ENCODE measurements around the gene RGL1. TPM values are rescaled to one million over a fixed set of nuclear protein-coding genes. Genes with fewer than 3 reads are reported as not detected.

Gene RGL1
- total RNA-seq, 1 experiment from 2014 or later: 1.3 TPM

- TF ChIP-seq ZNF274 (IDR thresholded peaks at IDR 0.05; ENCODE audit: low read depth, low read length): no peak
These were observed 128.7 kb downstream of the RGL1 start (continued) for GRCh38 chr1:183933528-183934179.

GRCh38 chr1:183934314-183934713, 129.4 kb downstream of the RGL1 start:
- no peak overlapping the region for H2AFZ ChIP-seq (ENCODE audit: low read depth, low read length, poor library complexity, severe bottlenecking)
- H3K9me2 ChIP-seq (ENCODE audit: insufficient read depth): no peaks in the 10 kb centered on the region
- H4K20me1 ChIP-seq (ENCODE audit: insufficient read depth): no peaks in the 10 kb centered on the region
- H3K27ac ChIP-seq (ENCODE audit: low read depth, low read length): no peak overlapping the region
- intact Hi-C loops (cut with micrococcal nuclease): no loop called here
- H3K9me3 ChIP-seq (ENCODE audit: control insufficient read depth in 1 of 2, insufficient read depth in 1 of 2, low read depth in 1 of 2, low read length in 2 of 2): no peaks in the 10 kb centered on the region
- POLR2A ChIA-PET: no interaction called here
- TF ChIP-seq CTCF (IDR thresholded peaks at IDR 0.05 in 2 of 3, conservative IDR thresholded peaks at IDR 0.05 in 1 of 3; ENCODE audit: borderline replicate concordance in 1 of 3, insufficient read depth in 1 of 3, low read depth in 2 of 3, low read length in 2 of 3) (no peak), ZBTB33 (IDR thresholded peaks at IDR 0.05; ENCODE audit: extremely low read depth, insufficient replicate concordance, low read length) (no peak), YY1 (IDR thresholded peaks at IDR 0.05; ENCODE audit: extremely low read depth, insufficient replicate concordance, low read depth, low read length) (no peak), ZFX (IDR thresholded peaks at IDR 0.05) (no peak), EZH2phosphoT487 (IDR thresholded peaks at IDR 0.05; ENCODE audit: borderline replicate concordance) (no peak), ZNF274 (IDR thresholded peaks at IDR 0.05; ENCODE audit: low read depth, low read length) (no peak), CBX3 (IDR thresholded peaks at IDR 0.05; ENCODE audit: low read depth) (no peak)
- no peak overlapping the region for H3K9ac ChIP-seq (ENCODE audit: low read length)
- CTCF ChIA-PET: interaction anchor here (1.7 kb wide), 1 partner anchor 730 kb away, joined by 4 read pairs; no protein-coding TSS in a partner anchor
- H3K36me3 ChIP-seq (ENCODE audit: control insufficient read depth in 1 of 2, insufficient read depth in 2 of 2, low read length in 2 of 2): no peaks in the 10 kb centered on the region
- DNase-seq (ENCODE audit: low read depth, low spot score) (no peak), ATAC-seq (no peak)
- no TSS peak for BruUV-seq (replicated peaks)
- no peaks in the 10 kb centered on the region for H3K4me1 ChIP-seq (ENCODE audit: control insufficient read depth in 1 of 2, insufficient read depth in 2 of 2, low read length in 2 of 2)
- H3K79me2 ChIP-seq (ENCODE audit: insufficient read depth, low read length): no peaks in the 10 kb centered on the region
- RAD21 ChIA-PET (ENCODE audit: low non-redundant PET in 1 of 2, low total read pairs in 2 of 2, uncharacterized antibody in 2 of 2, unreplicated experiment in 2 of 2): no interaction called here
- H3K4me3 ChIP-seq (replicated peaks in 1 of 2; ENCODE audit: low read depth in 1 of 2, low read length in 2 of 2): no peak overlapping the region
- no peaks in the 10 kb centered on the region for H3K27me3 ChIP-seq (ENCODE audit: insufficient read depth, low read length)
- H3K4me2 ChIP-seq (ENCODE audit: low read length): no peak overlapping the region
